Fibroblast of the aortic adventitia (primary cell): Measurements from ENCODE around the gene ZDHHC4. TPM values are rescaled to one million over a fixed set of nuclear protein-coding genes. Genes with fewer than 3 reads are reported as not detected.
"Not testable (repeated sequence)": the region's sequence is repeated elsewhere in the genome, so short reads cannot be mapped to it uniquely, and the experiment has no call there.

Experiments used
- DNase-seq: peaks from one replicate; pipeline ENCODE4 v3.0.0-alpha.2; 2010; ENCODE audit warnings: low read depth
- H3K4me3 ChIP-seq: 2 replicates; pipeline ENCODE4 v1.5.1; 2011; ENCODE audit warnings: low read depth, mild to moderate bottlenecking, control low read depth, low read length, moderate library complexity
- total RNA-seq: library from RNA; depleted of rRNA; stranded (reverse); fragments of >200 nt; gene quantifications from 2 replicates; pipeline ENCODE4 v1.2.3, GENCODE V29; 2012; ENCODE audit warnings: low replicate concordance
- TF ChIP-seq, protein P1 (sequence below): IDR thresholded peaks from 2 replicates; pipeline ENCODE4 v1.5.1; 2011; ENCODE audit warnings: mild to moderate bottlenecking, low read length, control low read depth, inconsistent platforms; ENCODE audit not compliant: insufficient read depth

Gene ZDHHC4
- total RNA-seq, 1 donor, result 51.2 TPM

DNA sequence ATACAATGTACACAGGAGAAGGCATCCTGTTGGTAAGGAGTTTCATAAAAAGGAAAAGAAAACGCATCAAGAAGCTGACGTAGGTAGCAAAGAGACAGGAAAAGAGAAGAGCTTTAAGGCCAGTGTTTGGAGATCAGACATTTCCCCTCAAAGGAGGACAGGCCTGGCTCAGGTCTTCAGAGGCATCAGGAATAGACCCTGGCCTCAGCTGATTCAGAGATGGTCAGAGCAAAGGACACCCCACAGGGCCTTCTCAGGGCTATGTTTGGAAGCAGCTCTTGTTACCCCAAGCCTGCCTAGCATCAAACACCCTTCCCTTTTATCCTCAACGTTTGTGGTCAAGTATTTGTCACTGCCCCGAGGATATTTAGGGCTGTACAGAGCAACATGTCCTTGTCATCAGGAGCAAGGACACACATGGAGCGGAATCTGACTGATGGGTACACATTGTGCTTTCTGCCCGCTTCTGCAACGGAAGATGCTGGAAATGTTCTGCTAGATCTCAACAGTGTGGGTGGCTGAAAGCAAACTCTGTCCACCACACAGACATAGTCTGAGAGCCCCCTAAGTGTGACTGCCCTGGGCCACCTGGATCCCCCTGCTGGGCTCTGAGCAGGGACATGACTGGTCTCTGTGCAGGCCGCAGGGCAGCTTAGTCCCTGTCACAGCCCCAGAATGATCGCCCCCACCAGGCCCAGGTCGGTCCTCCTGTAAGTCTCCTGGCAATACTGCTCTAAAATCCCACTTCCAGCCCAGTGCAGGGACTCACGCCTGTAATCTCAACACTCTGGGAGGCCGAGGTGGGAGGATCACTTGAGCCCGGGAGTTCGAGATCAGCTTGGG lies 1.0 kb upstream of the ZDHHC4 start:
- TF ChIP-seq, protein P1, sequence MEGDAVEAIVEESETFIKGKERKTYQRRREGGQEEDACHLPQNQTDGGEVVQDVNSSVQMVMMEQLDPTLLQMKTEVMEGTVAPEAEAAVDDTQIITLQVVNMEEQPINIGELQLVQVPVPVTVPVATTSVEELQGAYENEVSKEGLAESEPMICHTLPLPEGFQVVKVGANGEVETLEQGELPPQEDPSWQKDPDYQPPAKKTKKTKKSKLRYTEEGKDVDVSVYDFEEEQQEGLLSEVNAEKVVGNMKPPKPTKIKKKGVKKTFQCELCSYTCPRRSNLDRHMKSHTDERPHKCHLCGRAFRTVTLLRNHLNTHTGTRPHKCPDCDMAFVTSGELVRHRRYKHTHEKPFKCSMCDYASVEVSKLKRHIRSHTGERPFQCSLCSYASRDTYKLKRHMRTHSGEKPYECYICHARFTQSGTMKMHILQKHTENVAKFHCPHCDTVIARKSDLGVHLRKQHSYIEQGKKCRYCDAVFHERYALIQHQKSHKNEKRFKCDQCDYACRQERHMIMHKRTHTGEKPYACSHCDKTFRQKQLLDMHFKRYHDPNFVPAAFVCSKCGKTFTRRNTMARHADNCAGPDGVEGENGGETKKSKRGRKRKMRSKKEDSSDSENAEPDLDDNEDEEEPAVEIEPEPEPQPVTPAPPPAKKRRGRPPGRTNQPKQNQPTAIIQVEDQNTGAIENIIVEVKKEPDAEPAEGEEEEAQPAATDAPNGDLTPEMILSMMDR, result no peak
- H3K4me3 ChIP-seq, result peak overlapping the region; percentile 67
- DNase-seq, result no peak

DNA sequence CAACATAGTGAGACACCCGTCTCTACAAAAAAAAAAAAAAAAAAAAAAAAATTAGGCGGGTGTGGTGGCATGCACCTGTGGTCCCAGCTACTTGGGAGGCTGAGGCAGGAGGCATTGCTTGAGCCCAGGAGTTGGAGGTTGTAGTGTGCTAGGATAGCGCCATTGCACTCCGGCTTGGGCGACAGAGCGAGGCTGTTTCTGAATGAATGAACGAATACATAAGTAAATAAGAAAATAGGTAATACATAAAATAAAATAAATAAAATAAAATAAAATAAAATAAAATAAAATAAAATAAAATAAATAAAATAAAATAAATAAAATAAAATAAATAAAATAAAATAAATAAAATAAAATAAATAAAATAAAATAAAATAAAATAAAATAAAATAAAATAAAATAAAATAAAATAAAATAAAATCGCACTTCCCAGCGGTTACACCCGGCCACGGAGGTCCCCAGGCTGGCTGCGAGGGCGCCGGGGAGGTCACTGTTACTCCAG lies 336 bp upstream of the ZDHHC4 start:
- DNase-seq, result peak; percentile 15
- H3K4me3 ChIP-seq, result peak overlapping the region; percentile 73

DNA sequence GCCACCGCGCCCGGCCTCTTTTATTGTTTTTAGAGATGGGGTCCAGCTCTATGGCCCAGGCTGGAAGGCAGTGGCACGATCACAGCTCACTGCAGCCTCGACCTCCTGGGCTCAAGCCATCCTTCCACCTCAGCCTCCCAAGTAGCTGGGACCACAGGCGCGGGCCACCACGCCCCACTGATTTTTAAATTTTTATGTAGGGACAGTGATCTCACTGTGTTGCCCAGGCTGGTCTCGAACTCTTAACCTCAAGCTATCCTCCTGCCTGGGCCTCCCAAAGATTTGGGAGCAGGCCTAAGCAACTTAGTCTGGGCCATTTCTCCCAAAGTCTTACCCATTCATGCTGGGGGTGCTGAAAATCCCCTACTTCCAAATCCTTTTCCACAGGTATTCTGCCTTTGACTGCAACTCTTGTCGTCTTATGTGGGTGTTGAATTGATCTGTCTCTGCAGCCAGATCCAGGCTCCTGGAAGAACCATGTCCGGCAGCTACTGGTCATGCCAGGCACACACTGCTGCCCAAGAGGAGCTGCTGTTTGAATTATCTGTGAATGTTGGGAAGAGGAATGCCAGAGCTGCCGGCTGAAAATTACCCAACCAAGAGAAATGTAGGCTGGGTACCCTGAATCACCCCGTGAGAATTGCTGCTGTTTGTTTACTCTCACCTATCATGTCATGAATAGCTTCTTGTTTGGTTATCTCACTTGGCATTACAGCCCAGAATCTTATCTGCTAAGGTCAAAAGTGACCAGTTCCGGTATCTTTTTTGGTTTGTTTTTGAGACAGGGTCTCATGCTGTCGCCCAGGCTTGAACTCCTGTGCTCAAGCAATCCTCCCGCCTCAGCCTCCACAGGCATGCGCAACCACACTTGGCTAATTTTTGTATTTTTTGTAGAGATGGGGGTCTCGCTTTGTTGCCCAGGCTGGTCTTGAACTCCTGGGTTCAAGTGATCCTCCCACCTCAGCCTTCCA lies 1.1 kb downstream of the ZDHHC4 start:
- TF ChIP-seq, protein P1, result no peak
- peak overlapping the region; percentile 73 for H3K4me3 ChIP-seq
- DNase-seq, result no peak

DNA sequence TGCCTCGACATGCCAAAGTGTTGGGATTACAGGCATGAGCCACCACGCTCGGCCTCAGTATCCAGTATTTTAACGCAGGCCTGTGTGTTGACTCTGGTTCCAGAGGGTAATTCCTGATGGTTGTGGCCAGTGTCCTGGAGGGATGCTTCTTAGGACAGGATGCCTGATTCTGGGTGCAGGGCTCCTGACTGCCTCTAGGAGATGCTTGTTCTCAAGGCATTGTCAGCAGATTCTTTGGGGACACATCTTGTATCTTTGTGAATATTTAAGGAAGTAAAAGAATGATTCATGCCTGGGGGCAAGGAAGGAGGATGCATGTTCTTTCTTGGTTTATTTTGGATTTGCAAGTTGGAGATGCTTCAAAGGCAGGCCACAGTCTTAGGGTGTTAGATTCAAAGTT lies 2.2 kb downstream of the ZDHHC4 start:
- no peak for DNase-seq
- TF ChIP-seq, protein P1, result peak; percentile 21
- H3K4me3 ChIP-seq, result no peak overlapping the region

DNA sequence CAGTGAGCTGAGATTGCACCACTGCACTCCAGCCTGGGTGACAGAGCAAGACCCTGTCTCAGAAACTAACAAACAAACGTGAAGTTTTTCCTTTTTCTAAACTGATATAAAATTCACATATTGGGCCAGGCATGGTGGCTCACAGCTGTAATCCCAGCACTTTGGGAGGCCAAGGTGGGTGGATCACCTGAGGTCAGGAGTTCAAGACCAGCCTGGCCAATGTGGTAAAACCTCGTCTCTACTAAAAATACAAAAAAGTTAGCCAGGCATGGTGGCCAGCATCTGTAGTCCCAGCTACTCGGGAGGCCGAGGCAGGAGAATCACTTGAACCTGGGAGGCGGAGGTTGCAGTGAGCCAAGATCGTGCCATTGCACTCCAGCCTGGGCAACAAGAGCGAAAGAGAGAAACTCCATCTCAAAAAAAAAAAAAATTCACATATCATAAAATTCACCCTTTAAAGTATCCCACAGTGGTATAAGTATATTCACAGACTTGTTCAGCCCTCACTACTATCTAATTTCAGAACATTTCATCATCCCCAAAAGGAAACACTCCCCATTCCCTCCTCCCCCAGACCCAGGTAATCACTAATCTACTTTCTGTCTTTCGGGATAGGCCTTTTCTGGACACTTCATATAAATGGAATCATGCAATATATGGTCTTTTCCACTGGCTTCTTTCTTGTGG lies 8.6 kb downstream of the ZDHHC4 start:
- H3K4me3 ChIP-seq, result not testable (repeated sequence)

DNA sequence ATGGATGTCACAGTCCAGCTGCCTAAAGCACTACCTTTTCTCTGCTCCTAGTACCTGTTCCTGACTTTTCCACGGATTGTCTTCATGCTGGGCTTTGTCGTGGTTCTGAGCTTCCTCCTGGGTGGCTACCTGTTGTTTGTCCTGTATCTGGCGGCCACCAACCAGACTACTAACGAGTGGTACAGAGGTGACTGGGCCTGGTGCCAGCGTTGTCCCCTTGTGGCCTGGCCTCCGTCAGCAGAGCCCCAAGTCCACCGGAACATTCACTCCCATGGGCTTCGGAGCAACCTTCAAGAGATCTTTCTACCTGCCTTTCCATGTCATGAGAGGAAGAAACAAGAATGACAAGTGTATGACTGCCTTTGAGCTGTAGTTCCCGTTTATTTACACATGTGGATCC lies 11.3 kb downstream of the ZDHHC4 start:
- H3K4me3 ChIP-seq, result no peak overlapping the region
- no peak for DNase-seq
- TF ChIP-seq, protein P1, result no peak

More for the DNA sequence above, 8.6 kb downstream of the ZDHHC4 start:
- DNase-seq, result not testable (repeated sequence)

DNA sequence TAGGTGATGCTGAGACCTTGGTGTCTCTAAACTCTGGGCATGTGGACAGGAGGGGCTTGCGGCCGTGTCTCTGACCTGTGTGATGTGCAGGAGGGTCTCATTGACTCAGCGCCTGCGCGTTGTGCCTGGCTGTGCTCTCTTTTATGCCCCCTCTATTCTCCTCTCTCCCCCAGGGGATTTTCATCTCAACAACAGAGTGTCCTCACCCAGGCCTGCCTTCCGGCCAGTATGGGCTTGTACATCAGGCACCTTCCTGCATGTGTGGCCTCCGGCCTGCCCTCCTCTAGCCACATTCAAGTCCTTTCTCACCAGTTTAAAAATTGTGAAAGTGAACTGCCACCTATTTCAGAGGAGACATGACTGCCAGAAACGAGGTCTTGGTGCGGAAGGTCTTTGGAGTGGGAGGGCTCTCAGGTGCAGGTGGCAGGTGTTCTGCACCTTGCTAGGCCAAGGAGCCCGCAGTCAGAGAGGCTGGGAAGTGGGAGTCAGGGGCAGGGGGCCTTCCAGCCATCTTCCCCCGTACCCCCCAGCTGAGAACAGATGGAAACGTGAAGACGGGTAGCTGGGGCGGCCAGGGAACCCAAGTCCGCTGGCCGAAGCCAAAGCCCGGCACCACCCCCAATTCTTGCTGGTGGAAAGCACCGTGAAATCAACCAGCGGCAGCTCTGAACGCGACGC lies 12.0 kb downstream of the ZDHHC4 start:
- H3K4me3 ChIP-seq, result peak overlapping the region; percentile 54
- TF ChIP-seq, protein P1, result no peak

More for the DNA sequence above, 12.0 kb downstream of the ZDHHC4 start:
- DNase-seq, result no peak
